NCI-H510A treated with DMSO at 0.1 percent for 48 hours (cell line): ENCODE results near the gene LHFPL4.
"Not testable (repeated sequence)": the region's sequence is repeated elsewhere in the genome, so short reads cannot be mapped to it uniquely, and the experiment has no call there.

Experiments used
- DNase-seq: peaks from one replicate; lab custom pipeline; 2025; lab: John Stamatoyannopoulos, UW

Gene LHFPL4

GRCh38 chr3:9553021-9553947 lies at the start of gene LHFPL4:
TSS of gene LHFPL4 (minus strand) at chr3:9553822. CDS start at chr3:9552679, 1,143 bp downstream.
- DNase-seq = no peak

- DNase-seq = no peak
Measured at GRCh38 chr3:9602620-9603019, 49.0 kb upstream of the LHFPL4 start.

DNA sequence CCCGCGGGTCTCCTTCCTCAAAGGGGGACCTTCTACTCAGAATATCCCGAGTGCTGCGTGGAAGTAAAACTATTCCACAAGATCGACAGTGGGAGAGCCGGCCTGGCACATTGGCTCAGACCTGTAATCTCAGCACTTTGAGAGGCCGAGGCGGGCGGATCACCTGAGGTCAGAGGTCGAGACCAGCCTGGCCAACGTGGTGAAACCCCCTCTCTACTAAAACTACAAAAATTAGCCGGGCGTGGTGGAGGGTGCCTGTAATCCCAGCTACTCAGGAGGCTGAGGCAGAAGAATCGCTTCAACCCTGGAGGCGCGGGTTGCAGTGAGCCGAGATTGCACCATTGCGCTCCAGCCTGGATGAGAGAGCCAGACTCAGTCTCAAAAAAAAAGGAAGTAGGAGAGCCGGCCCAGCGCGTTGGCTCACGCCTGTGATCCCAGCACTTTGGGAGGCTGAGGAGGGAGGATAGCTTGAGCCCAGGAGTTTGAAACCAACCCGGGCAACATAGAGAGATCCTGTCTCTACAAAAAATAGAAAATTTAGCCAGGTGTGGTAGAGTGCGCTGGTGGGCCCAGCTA lies 47.5 kb upstream of the LHFPL4 start:
- DNase-seq = not testable (repeated sequence)

DNA sequence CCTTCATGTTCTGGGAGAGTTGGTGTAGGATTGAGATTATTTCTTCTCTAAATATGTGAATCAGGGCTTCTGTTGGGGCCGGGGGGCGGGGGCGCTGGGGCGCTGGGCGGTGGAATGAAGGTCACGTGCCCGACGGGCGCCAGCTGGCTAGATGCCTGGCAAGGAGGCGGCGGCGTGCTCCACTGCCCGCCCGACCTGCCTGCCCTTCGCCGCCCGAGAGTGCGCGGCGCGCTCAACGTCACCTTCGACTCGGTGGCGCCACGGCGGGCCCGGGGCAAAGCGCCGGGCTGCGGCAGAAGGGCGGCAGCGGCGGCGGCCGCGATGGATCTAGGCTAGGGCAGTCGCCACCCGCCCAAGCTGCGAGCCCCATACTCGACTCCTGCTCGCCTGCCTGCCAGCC lies 47.0 kb upstream of the LHFPL4 start:
- DNase-seq = peak; percentile 22

DNA sequence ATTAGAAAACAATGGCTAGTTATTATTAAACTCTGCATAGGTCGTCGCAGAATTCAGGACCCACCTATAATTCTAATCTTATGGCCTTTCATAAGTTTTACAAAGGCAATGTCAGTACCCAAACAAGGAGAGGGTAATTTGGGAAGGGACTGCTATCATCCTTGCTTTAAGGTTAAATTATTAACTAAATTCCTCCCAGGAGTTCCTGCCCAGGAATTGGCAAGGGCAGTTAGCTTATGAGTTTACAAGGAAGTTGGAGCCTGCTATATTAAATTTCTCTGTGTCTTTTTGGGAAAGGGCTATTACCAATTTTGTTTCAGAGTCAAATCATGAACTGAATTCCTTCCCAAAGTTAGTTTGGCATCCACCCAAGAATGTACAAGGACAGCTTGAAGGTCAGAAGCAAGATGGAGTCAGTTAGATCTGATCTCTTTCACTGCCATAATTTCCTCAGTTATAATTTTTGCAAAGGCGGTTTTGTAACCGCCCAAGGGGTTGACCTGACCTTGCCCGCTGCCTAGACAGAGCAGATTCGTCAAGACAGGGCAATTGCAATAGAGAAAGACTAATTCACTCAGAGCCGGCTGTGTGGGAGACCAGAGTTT lies 45.3 kb upstream of the LHFPL4 start:
- DNase-seq = no peak

GRCh38 chr3:9595877-9596276 lies 42.3 kb upstream of the LHFPL4 start:
- DNase-seq = no peak

GRCh38 chr3:9591781-9592180 lies 38.2 kb upstream of the LHFPL4 start:
- DNase-seq = not testable (repeated sequence)

DNA sequence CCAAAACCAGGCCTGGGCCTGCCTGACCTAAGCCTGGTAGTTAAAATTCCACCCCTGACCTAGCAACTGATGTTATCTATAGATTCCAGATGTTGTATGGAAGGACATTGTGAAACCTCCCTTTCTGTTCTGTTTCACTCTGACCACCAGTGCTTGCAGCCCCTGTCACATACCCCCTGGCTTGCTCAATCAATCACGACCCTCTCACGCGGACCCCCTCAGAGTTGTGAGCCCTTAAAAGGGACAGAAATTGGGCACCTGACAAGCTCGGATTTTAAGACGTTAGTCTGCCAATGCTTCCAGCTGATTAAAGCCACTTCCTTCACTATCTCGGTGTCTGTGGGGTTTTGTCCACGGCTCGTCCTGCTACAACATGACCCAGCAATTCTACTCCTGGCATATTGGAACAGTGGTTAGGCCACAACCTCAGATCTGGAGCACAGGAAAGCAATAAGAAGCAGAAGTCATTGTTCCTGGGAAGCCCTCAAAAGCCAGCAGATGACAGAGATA lies 36.7 kb upstream of the LHFPL4 start:
- no peak for DNase-seq

DNA sequence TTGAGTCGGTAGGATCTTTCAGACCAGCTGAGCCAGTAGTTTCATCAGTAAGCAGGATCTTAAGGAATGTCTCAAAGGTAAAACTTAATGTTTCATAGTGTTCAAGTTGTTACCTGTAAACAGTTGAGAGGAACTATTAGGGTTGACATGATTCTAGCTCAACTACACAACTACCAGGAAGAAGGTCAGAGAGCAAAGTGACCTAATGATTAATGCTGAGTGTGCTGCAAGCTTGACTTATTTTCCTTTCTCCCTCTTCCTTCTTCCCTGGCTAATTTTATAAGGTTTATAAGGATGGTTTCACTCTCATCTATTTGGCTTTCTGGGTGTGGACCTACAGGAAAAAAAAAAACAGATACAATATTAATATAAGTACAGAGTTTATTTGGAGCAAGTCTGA lies 30.2 kb upstream of the LHFPL4 start:
- no peak for DNase-seq

GRCh38 chr3:9583371-9583770 lies 29.7 kb upstream of the LHFPL4 start:
- DNase-seq = no peak

DNA sequence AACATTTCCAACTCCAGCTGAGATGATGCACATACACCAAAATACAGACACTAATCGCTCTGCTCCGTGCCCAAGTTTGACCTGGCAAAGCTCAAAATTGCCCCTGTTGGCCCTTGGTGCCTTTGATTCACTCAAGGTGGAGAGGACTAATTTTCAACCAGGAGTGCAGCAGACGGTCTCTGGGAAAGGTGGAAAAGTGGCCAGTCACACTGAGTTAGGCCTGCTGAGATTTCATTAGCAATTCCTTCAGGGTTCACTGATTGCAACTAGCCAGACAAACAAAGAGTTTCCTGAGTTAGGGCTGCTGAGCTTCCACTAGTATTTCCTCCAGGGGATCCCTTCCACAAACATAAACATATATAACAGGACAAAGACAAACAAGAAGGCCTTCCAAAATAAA lies 28.7 kb upstream of the LHFPL4 start:
- DNase-seq = no peak

DNA sequence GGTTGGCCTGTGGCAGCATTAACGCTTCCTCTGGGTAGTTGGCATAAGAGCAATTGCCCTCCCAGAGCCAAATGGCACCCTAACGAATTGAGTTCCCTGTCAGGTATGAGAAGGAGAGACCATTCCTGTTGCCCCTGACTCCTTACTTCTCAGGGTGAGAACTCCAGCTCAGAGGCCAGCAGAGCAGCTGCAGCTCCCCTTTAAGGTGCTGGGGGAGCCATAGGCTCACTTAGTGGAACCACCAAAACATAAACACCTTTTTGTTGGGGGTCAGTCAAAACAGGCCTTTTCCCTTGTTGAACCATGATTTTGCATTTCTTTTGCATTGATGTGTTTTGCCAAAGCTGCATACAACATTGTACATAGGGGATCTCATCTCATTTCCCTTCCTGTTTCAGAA lies 28.1 kb upstream of the LHFPL4 start:
- DNase-seq = no peak

GRCh38 chr3:9569054-9569453 lies 15.4 kb upstream of the LHFPL4 start:
- DNase-seq = no peak

DNA sequence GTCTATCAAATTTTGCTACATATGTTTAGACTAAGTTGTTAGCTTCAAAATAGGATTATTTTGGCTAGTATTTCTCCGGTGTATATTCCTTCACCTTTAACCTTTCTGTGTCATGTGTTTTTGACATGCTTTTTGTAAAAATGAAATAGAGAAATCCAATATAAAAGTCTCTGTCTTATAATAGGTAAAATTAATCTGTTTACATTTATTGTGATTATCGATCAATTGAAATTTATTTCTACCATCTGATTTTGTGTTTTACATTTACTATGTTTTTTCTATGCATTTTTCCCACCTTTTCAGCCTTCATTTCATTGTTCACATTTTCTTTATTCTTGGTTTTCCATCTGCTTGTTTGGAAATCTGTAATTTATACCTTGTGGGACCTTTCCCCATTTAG lies 11.7 kb upstream of the LHFPL4 start:
- DNase-seq = no peak

DNA sequence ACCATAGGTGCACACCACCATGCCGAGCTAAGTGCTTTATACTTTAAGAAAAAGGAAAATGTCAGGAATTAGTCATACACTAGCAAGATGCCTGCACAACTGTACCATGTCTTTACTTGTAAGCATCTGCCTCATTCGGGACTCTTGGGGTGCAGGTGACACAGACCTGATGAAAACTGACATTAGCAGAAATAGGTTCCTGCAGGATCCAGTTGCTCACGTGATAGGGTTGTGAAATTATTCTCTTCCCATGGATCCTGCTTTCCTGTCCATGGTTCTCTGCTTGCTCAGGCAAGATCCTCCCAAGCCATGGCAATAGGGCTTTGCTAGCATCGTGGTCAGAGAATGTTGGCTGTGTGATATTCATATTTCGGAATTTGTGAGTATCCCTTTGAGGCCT lies 10.2 kb upstream of the LHFPL4 start:
- no peak for DNase-seq

DNA sequence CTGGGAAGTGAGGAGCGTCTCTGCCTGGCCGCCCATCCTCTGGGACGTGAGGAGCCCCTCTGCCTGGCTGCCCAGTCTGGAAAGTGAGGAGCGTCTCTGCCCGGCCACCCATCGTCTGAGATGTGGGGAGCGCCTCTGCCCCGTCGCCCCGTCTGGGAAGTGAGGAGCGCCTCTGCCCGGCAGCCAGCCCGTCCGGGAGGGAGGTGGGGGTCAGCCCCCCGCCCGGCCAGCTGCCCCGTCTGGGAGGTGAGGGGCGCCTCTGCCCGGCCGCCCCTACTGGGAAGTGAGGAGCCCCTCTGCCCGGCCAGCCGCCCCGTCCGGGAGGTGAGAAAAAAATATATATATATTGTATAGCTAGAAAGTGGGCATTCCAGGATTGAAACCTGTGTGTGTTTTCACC lies 6.4 kb upstream of the LHFPL4 start:
- DNase-seq = not testable (repeated sequence)

DNA sequence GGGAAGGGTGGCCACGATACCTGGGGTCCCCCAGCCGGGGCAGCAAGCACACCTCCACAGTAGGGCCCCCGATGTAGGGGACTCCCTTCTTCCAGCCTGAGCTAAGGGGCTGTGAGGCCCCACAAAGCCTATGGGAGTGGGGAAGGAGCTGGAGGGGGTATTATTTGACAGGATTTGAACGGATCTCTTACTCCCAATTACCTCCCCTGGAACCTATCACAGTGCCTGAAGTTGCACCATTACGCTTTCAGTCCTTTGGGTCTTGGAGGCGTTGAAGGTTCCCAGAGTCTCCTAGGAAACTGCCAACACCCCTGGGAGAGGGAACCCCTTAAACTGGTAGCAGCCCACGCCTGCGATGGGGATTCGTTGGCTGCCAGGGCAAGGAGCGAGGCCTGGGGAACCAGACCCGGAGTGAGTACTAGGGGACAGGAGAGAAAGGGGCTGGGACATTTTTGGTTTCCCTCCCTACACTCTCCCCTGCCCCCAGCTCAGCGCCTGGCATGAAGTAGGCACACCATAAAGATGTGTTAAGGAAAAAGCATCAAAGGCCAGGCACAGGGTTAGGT lies 409 bp upstream of the LHFPL4 start:
- DNase-seq = no peak

GRCh38 chr3:9552252-9552999 lies 1.2 kb downstream of the LHFPL4 start:
- DNase-seq = no peak

GRCh38 chr3:9550999-9551398 lies 2.6 kb downstream of the LHFPL4 start:
- DNase-seq = no peak

DNA sequence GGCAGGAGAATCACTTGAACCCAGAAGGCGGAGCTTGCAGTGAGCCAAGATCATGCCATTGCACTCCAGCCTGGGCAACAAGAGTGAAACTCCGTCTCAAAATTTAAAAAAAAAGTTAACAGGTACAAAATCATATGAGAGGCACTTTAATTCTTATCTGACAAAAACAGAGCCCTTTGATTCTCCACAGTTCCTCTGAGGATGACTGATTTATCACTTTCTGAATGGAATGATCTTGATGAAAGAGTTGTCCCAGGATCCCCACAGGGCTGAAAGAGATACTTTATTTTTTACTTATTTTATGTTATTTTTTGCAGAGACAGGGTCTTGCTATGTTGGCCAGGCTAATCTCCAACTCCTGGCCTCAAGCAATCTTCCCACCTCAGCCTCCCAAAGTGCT lies 4.0 kb downstream of the LHFPL4 start:
- DNase-seq = no peak

- DNase-seq = no peak
Measured at GRCh38 chr3:9548991-9549390, 4.6 kb downstream of the LHFPL4 start.

GRCh38 chr3:9542182-9542581 lies 11.4 kb downstream of the LHFPL4 start:
- no peak for DNase-seq
